K562 (cell line): ENCODE results near the gene THSD8. TPM values are rescaled to one million over a fixed set of nuclear protein-coding genes. Genes with fewer than 3 reads are reported as not detected.
A peak's percentile ranks its signal among the peaks of the same experiment; 100 is the strongest.

Experiments
- BRCA1 ChIP-seq, 2 experiments: fragments of 450-650 bp in 1 of 2; sonication (generic) in 1 of 2; formaldehyde crosslinking in 1 of 2; IDR thresholded peaks; 2 replicates each; pipeline versions ENCODE4 v1.5.0 to v1.6.1; 2017 to 2020; ENCODE audit warnings: mild to moderate bottlenecking in 1 of 2, missing genetic modification reagents in 1 of 2
- CAMTA2 ChIP-seq: fragments of 250-450 bp; sonication (Bioruptor Pico); conservative IDR thresholded peaks from 2 replicates; pipeline ENCODE4 v1.5.1; 2022
- CHD1 ChIP-seq: fragments of 200-600 bp; sonication (generic); IDR thresholded peaks from one replicate; pipeline ENCODE4 v1.6.1; 2012; ENCODE audit warnings: mild to moderate bottlenecking, moderate library complexity, low read length, inconsistent platforms
- COPS2 ChIP-seq: fragments of 450-650 bp; conservative IDR thresholded peaks from 2 replicates; pipeline ENCODE4 v1.6.1; 2016; ENCODE audit warnings: mild to moderate bottlenecking, moderate library complexity
- EWSR1 ChIP-seq: fragments of 450-650 bp; IDR thresholded peaks from 2 replicates; pipeline ENCODE4 v1.6.1; 2018; ENCODE audit warnings: borderline replicate concordance, mild to moderate bottlenecking, low read depth, moderate library complexity; ENCODE audit not compliant: partially characterized antibody
- HEY1 ChIP-seq: fragments of 250-450 bp; sonication (Bioruptor Pico); IDR thresholded peaks from 2 replicates; pipeline ENCODE4 v1.5.0; 2020; ENCODE audit warnings: mild to moderate bottlenecking, moderate library complexity, borderline replicate concordance
- HNRNPK ChIP-seq: fragments of 200-400 bp; formaldehyde crosslinking; IDR thresholded peaks from one replicate; pipeline ENCODE4 v1.6.1; 2018; ENCODE audit warnings: mild to moderate bottlenecking, low read depth, low read length; ENCODE audit not compliant: poor library complexity, severe bottlenecking
- JUN ChIP-seq, 2 experiments: sonication (generic) in 1 of 2; formaldehyde crosslinking in 1 of 2; IDR thresholded peaks; 2 replicates each; pipeline versions ENCODE4 v1.6.1 to v1.8.0; 2012 to 2022; ENCODE audit warnings: borderline replicate concordance in 2 of 2, mild to moderate bottlenecking in 2 of 2, improper control_type of control experiment in 1 of 2, low read depth in 1 of 2, low read length in 1 of 2, missing genetic modification reagents in 1 of 2
- MAFF ChIP-seq: IDR thresholded peaks from 2 replicates; pipeline ENCODE4 v1.6.1; 2012; ENCODE audit warnings: low read length, improper control_type of control experiment
- MCM3 ChIP-seq: fragments of 450-650 bp; IDR thresholded peaks from 2 replicates; pipeline ENCODE4 v1.6.1; 2016
- NR2C1 ChIP-seq, 2 experiments: fragments of 450-650 bp; IDR thresholded peaks; 2 replicates each; pipeline ENCODE4 v1.6.1; 2017; ENCODE audit warnings: mild to moderate bottlenecking in 2 of 2, antibody characterized with exemption in 1 of 2, inconsistent platforms in 1 of 2, missing compliant biosample characterization in 1 of 2, missing genetic modification characterization in 1 of 2
- SRSF7 ChIP-seq: fragments of 200-400 bp; formaldehyde crosslinking; optimal IDR thresholded peaks from 2 replicates; pipeline ENCODE3; 2017; ENCODE audit warnings: mild to moderate bottlenecking, low read depth, low read length
- ZNF224 ChIP-seq: sonication (generic); formaldehyde crosslinking; IDR thresholded peaks from 2 replicates; pipeline ENCODE4 v1.8.0; 2022; ENCODE audit warnings: mild to moderate bottlenecking, missing genetic modification reagents
- ZNF764 ChIP-seq: fragments of 250-450 bp; sonication (Bioruptor Pico); IDR thresholded peaks from 2 replicates; pipeline ENCODE4 v1.4.0; 2020; ENCODE audit warnings: low read depth, mild to moderate bottlenecking, moderate library complexity
- polyA plus RNA-seq, 8 experiments: library from polyadenylated mRNA; depleted of rRNA in 4 of 8; stranded (reverse) in 5 of 8; unstranded in 3 of 8; fragments of >200 nt; fragmentation: Nextera tagmentation in 2 of 8; fragmentation: Illumina TruSeq in 1 of 8; extraction: Ambion mirVana in 2 of 8; extraction: Trizol in 1 of 8; gene quantifications; 2 replicates each; pipeline versions ENCODE4 v1.2.1 to v1.2.3, GENCODE V29; 2011 to 2014; ENCODE audit warnings: inconsistent platforms in 1 of 8, missing spikeins in 1 of 8
- total RNA-seq, 7 experiments: library from RNA; depleted of rRNA in 6 of 7; stranded (reverse); fragments of >200 nt in 6 of 7; fragmentation: Illumina TruSeq in 2 of 7; extraction: Trizol in 2 of 7; gene quantifications; 2 replicates each; pipeline versions ENCODE4 v1.2.1 to v1.2.3, GENCODE V29; 2011 to 2021; ENCODE audit warnings: low replicate concordance in 1 of 7
- TF ChIP-seq, protein P1 (sequence below): fragments of 250-450 bp; sonication (Bioruptor Pico); IDR thresholded peaks from 2 replicates; pipeline ENCODE4 v1.8.0; 2021; ENCODE audit warnings: moderate library complexity, mild to moderate bottlenecking, inconsistent platforms
- TF ChIP-seq, protein P2 (sequence below): fragments of 200-800 bp; sonication (Bioruptor generic); IDR thresholded peaks from 2 replicates; pipeline ENCODE4 v1.6.1; 2017; ENCODE audit warnings: missing genetic modification characterization, missing compliant biosample characterization

The THSD8 gene
- total and polyA plus RNA-seq, 9 of the 15 experiments (the other 6 are each of a cell fraction or from before 2014, with no cell fraction given), result 8.4 to 42.4 (median 19.9) TPM; not detected in 2

DNA sequence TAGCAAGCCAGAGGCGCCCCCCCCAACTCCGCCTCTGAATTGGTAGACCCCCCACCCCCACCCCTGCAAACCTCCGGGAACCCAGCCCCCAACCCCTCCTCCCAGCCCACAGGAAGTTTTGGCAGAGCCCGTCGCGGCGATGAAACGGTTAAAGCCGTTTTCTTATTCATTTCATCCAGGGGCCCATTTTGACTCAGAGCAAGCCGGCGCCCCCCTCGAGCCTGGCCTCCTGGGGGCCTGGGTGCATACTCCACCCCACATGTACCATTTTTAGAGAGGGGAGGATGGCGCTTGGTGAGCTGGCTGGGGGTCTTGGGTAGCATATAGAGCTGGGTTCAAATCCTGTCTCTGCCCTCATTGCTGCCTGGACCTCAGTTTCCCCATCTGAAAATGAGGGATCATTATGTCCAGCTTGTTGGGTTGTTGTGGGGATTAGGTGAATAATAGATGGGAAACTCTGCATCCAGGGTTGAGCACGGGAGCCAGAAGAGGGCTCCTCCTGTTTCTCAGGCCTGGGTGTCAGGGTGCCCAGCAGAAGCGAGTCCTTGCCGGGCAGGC, 18.5 kb upstream of the THSD8 start (continued):
- no peak for TF ChIP-seq SRSF7
- TF ChIP-seq, protein P1, sequence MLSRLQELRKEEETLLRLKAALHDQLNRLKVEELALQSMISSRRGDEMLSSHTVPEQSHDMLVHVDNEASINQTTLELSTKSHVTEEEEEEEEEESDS (CRISPR knock-in tag), result no peak
- TF ChIP-seq COPS2, result no peak
- TF ChIP-seq, protein P2, sequence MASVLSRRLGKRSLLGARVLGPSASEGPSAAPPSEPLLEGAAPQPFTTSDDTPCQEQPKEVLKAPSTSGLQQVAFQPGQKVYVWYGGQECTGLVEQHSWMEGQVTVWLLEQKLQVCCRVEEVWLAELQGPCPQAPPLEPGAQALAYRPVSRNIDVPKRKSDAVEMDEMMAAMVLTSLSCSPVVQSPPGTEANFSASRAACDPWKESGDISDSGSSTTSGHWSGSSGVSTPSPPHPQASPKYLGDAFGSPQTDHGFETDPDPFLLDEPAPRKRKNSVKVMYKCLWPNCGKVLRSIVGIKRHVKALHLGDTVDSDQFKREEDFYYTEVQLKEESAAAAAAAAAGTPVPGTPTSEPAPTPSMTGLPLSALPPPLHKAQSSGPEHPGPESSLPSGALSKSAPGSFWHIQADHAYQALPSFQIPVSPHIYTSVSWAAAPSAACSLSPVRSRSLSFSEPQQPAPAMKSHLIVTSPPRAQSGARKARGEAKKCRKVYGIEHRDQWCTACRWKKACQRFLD (CRISPR knock-in tag), result peak; percentile 23; the same call in 1 of the 2 replicates
- no peak for TF ChIP-seq JUN (IDR thresholded peaks at IDR 0.05; ENCODE audit: borderline replicate concordance, low read depth, low read length)
- no peak for TF ChIP-seq JUN (CRISPR knock-in tag; IDR thresholded peaks at IDR 0.05; ENCODE audit: borderline replicate concordance)
- no peak for TF ChIP-seq ZNF764 (CRISPR knock-in tag)
- TF ChIP-seq NR2C1 (IDR thresholded peaks at IDR 0.05), result no peak
- no peak for TF ChIP-seq NR2C1 (tag; IDR thresholded peaks at IDR 0.05)
- no peak for TF ChIP-seq CAMTA2 (CRISPR knock-in tag)
- no peak for TF ChIP-seq EWSR1
- TF ChIP-seq CHD1, result no peak
- no peak for TF ChIP-seq MCM3
- TF ChIP-seq MAFF, result no peak
- no peak for TF ChIP-seq HEY1 (CRISPR knock-in tag)
- TF ChIP-seq HNRNPK, result no peak
- no peak for TF ChIP-seq ZNF224
- TF ChIP-seq BRCA1 (IDR thresholded peaks at IDR 0.05), result no peak
- TF ChIP-seq BRCA1 (CRISPR knock-in tag; IDR thresholded peaks at IDR 0.05), result no peak
